GM12878 (cell line): ENCODE measurements around the gene PPP4R4. TPM values are rescaled to one million over a fixed set of nuclear protein-coding genes. Genes with fewer than 3 reads are reported as not detected.

Experiments used
- ATAC-seq: fragments of 200-7000 bp; cut with Tn5 transposase; 3 replicates; pipeline ENCODE4 v1.9.1; 2020; ENCODE audit warnings: mild to moderate bottlenecking, moderate library complexity
- BruUV-seq: library from RNA; stranded (reverse); fragments of 400-500 nt; replicated peaks from 2 replicates; lab custom pipeline; 2021; lab: Mats Ljungman, UMichigan
- CTCF ChIA-PET: fragments of 300-600 bp; sonication (Branson Sonifier 250); formaldehyde crosslinking; extraction: SDS; loops from one replicate; lab custom pipeline; 2021; ENCODE audit warnings: inconsistent platforms; lab: Yijun Ruan, JAX
- POLR2A ChIA-PET: fragments of 350-600 bp; formaldehyde crosslinking; extraction: SDS; loops from one replicate; lab custom pipeline; 2021; ENCODE audit warnings: inconsistent platforms; lab: Charles Lee
- RAD21 ChIA-PET: fragments of 300-600 bp; sonication (Branson Sonifier 250); formaldehyde crosslinking; loops from one replicate; lab custom pipeline; 2023; ENCODE audit warnings: antibody characterized with exemption; ENCODE audit not compliant: unreplicated experiment; lab: Charles Lee
- SMC1A ChIA-PET: fragments of 300-600 bp; sonication (Branson Sonifier 250); formaldehyde crosslinking; loops from one replicate; lab custom pipeline; 2023; ENCODE audit not compliant: unreplicated experiment, uncharacterized antibody; lab: Charles Lee
- DNase-seq: peaks from one replicate; pipeline ENCODE4 v3.0.0-alpha.2; 2011; ENCODE audit warnings: low read depth, low spot score
- FAIRE-seq: peaks from 3 replicates; lab custom pipeline; 2011; peaks lifted over from hg19 to GRCh38; lab: Jason Lieb, UNC
- H2AFZ ChIP-seq: 2 replicates; pipeline ENCODE4 v1.6.0; 2011; ENCODE audit warnings: low read depth, low read length, control low read depth; ENCODE audit not compliant: control insufficient read depth
- H3K27ac ChIP-seq: 2 replicates; pipeline ENCODE4 v1.5.1; 2011; ENCODE audit warnings: control low read depth; ENCODE audit not compliant: control insufficient read depth, insufficient read depth
- H3K27me3 ChIP-seq, 2 experiments: replicated peaks in 1 of 2; 2 replicates each; pipeline versions ENCODE4 v1.6.0 to v1.6.1; 2011; ENCODE audit warnings: low read length in 1 of 2; ENCODE audit not compliant: control insufficient read depth in 2 of 2, insufficient read depth in 2 of 2
- H3K36me3 ChIP-seq, 2 experiments: 2 replicates each; pipeline ENCODE4 v1.5.1; 2011; ENCODE audit warnings: low read length in 1 of 2; ENCODE audit not compliant: control insufficient read depth in 2 of 2, insufficient read depth in 2 of 2
- H3K4me1 ChIP-seq: 2 replicates; pipeline ENCODE4 v1.6.1; 2011; ENCODE audit warnings: mild to moderate bottlenecking, low read length, moderate library complexity, mixed read lengths; ENCODE audit not compliant: control insufficient read depth, insufficient read depth
- H3K4me2 ChIP-seq: 2 replicates; pipeline ENCODE4 v1.6.0; 2011; ENCODE audit warnings: control low read depth; ENCODE audit not compliant: control insufficient read depth, insufficient read depth
- H3K4me3 ChIP-seq: fragments of 200-600 bp; sonication (generic); 2 replicates; pipeline ENCODE4 v1.5.1; 2016
- H3K79me2 ChIP-seq: 2 replicates; pipeline ENCODE4 v1.6.0; 2011; ENCODE audit warnings: low read length; ENCODE audit not compliant: control insufficient read depth, insufficient read depth
- H3K9ac ChIP-seq: 2 replicates; pipeline ENCODE4 v1.8.0; 2011; ENCODE audit warnings: low read length, control low read depth, mixed read lengths; ENCODE audit not compliant: control insufficient read depth, insufficient read depth
- H3K9me3 ChIP-seq: replicated peaks from 3 replicates; pipeline ENCODE4 v1.5.1; 2011; ENCODE audit warnings: mild to moderate bottlenecking, low read length; ENCODE audit not compliant: control insufficient read depth, insufficient read depth
- H4K20me1 ChIP-seq: 2 replicates; pipeline ENCODE4 v1.6.0; 2011; ENCODE audit not compliant: control insufficient read depth, insufficient read depth
- ATF2 ChIP-seq: IDR thresholded peaks from 2 replicates; pipeline ENCODE4 v1.6.1; 2012; ENCODE audit warnings: low read length, inconsistent platforms
- ATF3 ChIP-seq: IDR thresholded peaks from 2 replicates; pipeline ENCODE4 v1.6.1; 2011; ENCODE audit warnings: low read depth, mild to moderate bottlenecking, low read length, moderate library complexity, borderline replicate concordance; ENCODE audit errors: extremely low read depth
- BCLAF1 ChIP-seq: fragments of 450-650 bp; IDR thresholded peaks from 2 replicates; pipeline ENCODE4 v1.6.1; 2017; ENCODE audit warnings: antibody characterized with exemption, mild to moderate bottlenecking, moderate library complexity
- DPF2 ChIP-seq: fragments of 450-650 bp; IDR thresholded peaks from 2 replicates; pipeline ENCODE4 v1.6.1; 2017; ENCODE audit warnings: mild to moderate bottlenecking
- KAT2A ChIP-seq: conservative IDR thresholded peaks from 2 replicates; pipeline ENCODE4 v1.6.1; 2011; ENCODE audit warnings: low read depth, low read length; ENCODE audit not compliant: control insufficient read depth
- KLF5 ChIP-seq: fragments of 450-650 bp; IDR thresholded peaks from 2 replicates; pipeline ENCODE4 v1.6.1; 2014; ENCODE audit warnings: mild to moderate bottlenecking; ENCODE audit not compliant: partially characterized antibody
- NKRF ChIP-seq: fragments of 450-650 bp; conservative IDR thresholded peaks from 2 replicates; pipeline ENCODE4 v1.6.1; 2017; ENCODE audit warnings: mild to moderate bottlenecking, moderate library complexity
- SMAD1 ChIP-seq: fragments of 450-650 bp; IDR thresholded peaks from 2 replicates; pipeline ENCODE4 v1.6.1; 2018; ENCODE audit warnings: mild to moderate bottlenecking, low read depth; ENCODE audit not compliant: partially characterized antibody
- SMC3 ChIP-seq: IDR thresholded peaks from 2 replicates; pipeline ENCODE4 v1.6.1; 2011; ENCODE audit warnings: low read length, improper control_type of control experiment, borderline replicate concordance
- SREBF2 ChIP-seq: IDR thresholded peaks from 2 replicates; pipeline ENCODE4 v1.6.1; 2012; ENCODE audit warnings: mild to moderate bottlenecking, low read length
- ZBTB4 ChIP-seq: fragments of 450-650 bp; formaldehyde crosslinking; IDR thresholded peaks from 2 replicates; pipeline ENCODE4 v1.4.0; 2022; ENCODE audit warnings: mild to moderate bottlenecking, moderate library complexity
- ZNF207 ChIP-seq: fragments of 450-650 bp; IDR thresholded peaks from 2 replicates; pipeline ENCODE4 v1.6.1; 2014; ENCODE audit warnings: antibody characterized with exemption, mild to moderate bottlenecking, borderline replicate concordance
- ZNF622 ChIP-seq: fragments of 450-650 bp; IDR thresholded peaks from 2 replicates; pipeline ENCODE4 v1.6.1; 2017; ENCODE audit warnings: mild to moderate bottlenecking, inconsistent platforms
- whole genome bisulfite sequencing: methylation state at CpG from one replicate; pipeline ENCODE4 v1.1.6; 2016; ENCODE audit warnings: low lambda C conversion rate; ENCODE audit not compliant: insufficient replicate concordance, insufficient coverage; ENCODE audit errors: missing lambda C conversion rate; 5-methylcytosine and 5-hydroxymethylcytosine counted together
- in situ Hi-C: fragments of 300-500 bp; cut with MboI; formaldehyde crosslinking; loops from 9 replicates; pipeline ENCODE4 v1.14.3; 2018; ENCODE audit warnings: mixed read lengths
- intact Hi-C: fragments of 100-400 bp; cut with micrococcal nuclease; formaldehyde crosslinking; loops from one replicate; pipeline ENCODE4 v1.14.2; 2022; ENCODE audit not compliant: unreplicated experiment
- polyA plus RNA-seq, 11 experiments: library from polyadenylated mRNA; depleted of rRNA in 4 of 11; unstranded in 6 of 11; stranded (reverse) in 5 of 11; fragments of >200 nt; fragmentation: Nextera tagmentation in 4 of 11; fragmentation: Illumina TruSeq in 1 of 11; extraction: Ambion mirVana in 4 of 11; extraction: Trizol in 1 of 11; gene quantifications; 1 replicate in 1 of 11; 2 replicates in 10 of 11; pipeline versions ENCODE4 v1.2.1 to v1.2.3, GENCODE V29; 2011 to 2016; ENCODE audit warnings: inconsistent platforms in 2 of 11, missing spikeins in 2 of 11, low read depth in 1 of 11
- total RNA-seq, 4 experiments: library from RNA; depleted of rRNA in 3 of 4; stranded (reverse); fragments of >200 nt in 3 of 4; fragmentation: Illumina TruSeq in 1 of 4; extraction: Trizol in 1 of 4; gene quantifications; 2 replicates each; pipeline versions ENCODE4 v1.2.1 to v1.2.3, GENCODE V29; 2013 to 2021

Gene PPP4R4
- total and polyA plus RNA-seq, 10 of the 15 experiments (the other 5 are each of a cell fraction or from before 2014, with no cell fraction given), result 0.01 to 0.13 (median 0.08) TPM; not detected in 4

- POLR2A ChIA-PET, result no interaction called here
- no peak overlapping the region for H3K4me3 ChIP-seq
- BruUV-seq, result no TSS peak
- no peak for TF ChIP-seq SMAD1
- no peak for TF ChIP-seq KLF5
- no peak for TF ChIP-seq KAT2A
- TF ChIP-seq ATF2, result no peak
- TF ChIP-seq SREBF2, result no peak
- no peak for TF ChIP-seq ZNF622
- no peak for TF ChIP-seq ZBTB4 (CRISPR knock-in tag)
- TF ChIP-seq NKRF, result no peak
- no peak for TF ChIP-seq ZNF207
- TF ChIP-seq BCLAF1, result no peak
- no peak for TF ChIP-seq SMC3
- no peak for TF ChIP-seq ATF3
- TF ChIP-seq DPF2, result no peak
Measured at GRCh38 chr14:94321421-94322271, 147.5 kb downstream of the PPP4R4 start.

More at GRCh38 chr14:94321421-94322271, 147.5 kb downstream of the PPP4R4 start:
- CTCF ChIA-PET, result interaction anchor here (0.6 kb wide), 1 partner anchor 12 kb away, joined by 3 read pairs; no protein-coding TSS in a partner anchor
- intact Hi-C loops (no loop called here), in situ Hi-C loops (no loop called here)
- SMC1A ChIA-PET, result no interaction called here
- ATAC-seq (no peak), DNase-seq (no peak), FAIRE-seq (no peak)
- 55% methylated on average over 5 of the region's 5 CpGs for WGBS
- Histone ChIP-seq H3K4me1 (no peaks in the 10 kb centered on the region), H3K79me2 (no peaks in the 10 kb centered on the region), H3K27ac (no peak overlapping the region), H2AFZ (no peak overlapping the region), H3K36me3 (no peaks in the 10 kb centered on the region), H3K9me3 (no peaks in the 10 kb centered on the region), H4K20me1 (no peaks in the 10 kb centered on the region), H3K4me2 (no peak overlapping the region), H3K9ac (no peak overlapping the region), H3K27me3 (no peaks in the 10 kb centered on the region)
- RAD21 ChIA-PET, result no interaction called here
